Measurements from ENCODE around the gene CHST10.
A peak's percentile ranks its signal among the peaks of the same experiment; 100 is the strongest.
"Not testable (repeated sequence)": the region's sequence is repeated elsewhere in the genome, so short reads cannot be mapped to it uniquely, and the experiment has no call there.

CHST10 gene

DNA sequence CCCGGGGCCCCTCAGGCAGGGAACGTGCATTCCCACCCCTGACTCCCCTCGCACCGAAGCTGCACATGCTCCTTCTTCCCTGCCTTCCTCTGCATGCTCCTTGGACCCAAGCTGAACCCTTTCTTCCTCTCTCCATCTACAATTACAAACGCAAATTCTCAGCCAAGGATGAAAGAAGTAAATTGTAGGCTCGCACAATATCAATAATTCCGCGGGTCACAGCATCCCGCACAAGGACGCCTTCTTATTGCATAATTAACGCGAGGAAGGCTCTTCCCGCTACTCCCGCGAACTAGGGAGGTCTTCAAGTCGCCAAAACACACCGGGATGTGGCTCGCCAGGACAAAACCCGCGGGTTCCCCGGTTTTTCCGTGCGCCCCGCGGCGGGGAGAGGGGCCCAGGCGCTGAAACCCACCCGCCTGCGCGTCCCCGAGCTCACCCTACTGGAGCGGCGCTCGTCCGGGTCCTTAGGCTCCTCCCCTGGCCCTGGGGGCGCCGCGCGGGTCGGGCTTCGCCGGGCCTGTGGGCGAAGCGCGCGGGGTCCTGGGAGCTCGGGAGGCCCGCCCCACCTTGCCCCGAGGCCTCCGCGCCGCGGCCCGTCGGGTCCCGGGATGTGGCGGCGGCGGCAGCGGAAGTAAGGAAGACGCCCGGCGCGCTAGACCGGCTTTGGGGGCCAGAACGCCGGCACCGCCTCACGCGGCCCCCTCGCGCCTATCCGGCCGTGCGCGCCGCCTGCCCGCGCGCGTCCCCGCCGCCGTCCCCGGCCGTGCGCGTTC is at the start of gene CHST10:
TSS of gene CHST10 (minus strand) at position 734 of the 776 bp plus-strand sequence. CDS start 10,993 bp downstream, outside the sequence.
- DNase-seq = peak; percentile 75

GRCh38 chr2:100460904-100461530 is 43.5 kb upstream of the CHST10 start:
- no peak for DNase-seq

- DNase-seq = not testable (repeated sequence)
These were observed 38.9 kb upstream of the CHST10 start for GRCh38 chr2:100456357-100456756.

GRCh38 chr2:100453853-100454252 is 36.4 kb upstream of the CHST10 start:
- no peak for DNase-seq

DNA sequence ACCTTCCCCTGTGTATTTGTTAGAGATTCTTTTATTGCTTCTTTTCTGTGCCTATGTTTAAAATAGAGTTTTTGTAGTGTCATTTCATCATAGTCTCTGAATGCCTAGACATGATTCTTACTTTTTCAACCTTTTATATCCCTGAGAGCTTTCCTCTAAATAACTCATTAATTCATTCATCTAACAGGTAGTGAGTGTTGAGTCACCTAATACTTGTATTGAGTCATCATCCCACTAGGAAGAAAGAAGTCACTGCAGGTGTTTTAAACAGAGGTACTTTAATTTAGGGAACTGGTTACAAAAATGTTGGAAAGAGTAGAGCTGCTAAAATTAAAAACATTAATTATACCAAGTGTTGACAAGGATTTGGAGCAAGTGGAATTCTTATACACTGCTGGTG is 34.3 kb upstream of the CHST10 start:
- DNase-seq = no peak

GRCh38 chr2:100451092-100451491 is 33.6 kb upstream of the CHST10 start:
- DNase-seq = no peak

GRCh38 chr2:100446696-100447095 is 29.2 kb upstream of the CHST10 start:
- DNase-seq = no peak

GRCh38 chr2:100437751-100438150 is 20.3 kb upstream of the CHST10 start:
- no peak for DNase-seq

GRCh38 chr2:100429726-100430125 is 12.3 kb upstream of the CHST10 start:
- no peak for DNase-seq

- no peak for DNase-seq
These were observed 10.3 kb upstream of the CHST10 start for GRCh38 chr2:100427627-100428258.

DNA sequence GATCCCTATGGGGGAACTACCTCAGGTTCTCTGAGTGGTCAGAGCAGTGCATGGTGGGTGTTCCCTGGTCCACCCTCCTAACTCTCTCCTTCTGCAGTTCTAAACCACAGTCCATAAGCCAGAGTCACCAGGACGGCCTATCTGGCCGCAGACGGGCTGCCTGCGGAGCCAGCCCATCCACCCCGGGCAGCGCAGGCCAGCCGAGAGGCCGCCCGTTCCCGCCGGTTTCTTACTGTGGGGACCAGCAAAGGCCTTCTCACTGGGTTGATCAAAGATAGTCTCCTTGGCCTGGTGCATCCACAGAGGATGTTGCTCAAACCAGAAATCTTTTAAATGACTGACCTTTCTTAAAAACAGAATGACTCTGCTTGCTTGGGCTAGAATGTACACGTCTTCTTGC is 9.6 kb upstream of the CHST10 start:
- no peak for DNase-seq

DNA sequence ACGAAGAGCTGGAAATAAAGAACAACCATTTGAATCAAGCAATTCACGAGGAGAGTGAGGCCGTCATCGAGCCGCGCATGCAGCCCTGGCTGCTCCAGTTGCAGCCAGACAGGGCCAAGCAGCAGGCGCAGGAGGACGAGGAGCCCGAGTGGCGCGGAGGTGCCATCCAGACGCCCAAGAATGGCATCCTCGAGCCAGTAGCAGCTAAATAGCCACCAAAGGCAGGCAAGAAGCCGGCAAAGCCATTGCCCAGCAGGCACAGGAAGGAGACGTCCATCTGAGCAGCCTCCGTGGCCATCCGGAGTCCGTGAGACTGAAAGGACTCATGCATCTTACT is 8.9 kb upstream of the CHST10 start:
- no peak for DNase-seq

- no peak for DNase-seq
These were observed 8.3 kb upstream of the CHST10 start for GRCh38 chr2:100425573-100426383.

DNA sequence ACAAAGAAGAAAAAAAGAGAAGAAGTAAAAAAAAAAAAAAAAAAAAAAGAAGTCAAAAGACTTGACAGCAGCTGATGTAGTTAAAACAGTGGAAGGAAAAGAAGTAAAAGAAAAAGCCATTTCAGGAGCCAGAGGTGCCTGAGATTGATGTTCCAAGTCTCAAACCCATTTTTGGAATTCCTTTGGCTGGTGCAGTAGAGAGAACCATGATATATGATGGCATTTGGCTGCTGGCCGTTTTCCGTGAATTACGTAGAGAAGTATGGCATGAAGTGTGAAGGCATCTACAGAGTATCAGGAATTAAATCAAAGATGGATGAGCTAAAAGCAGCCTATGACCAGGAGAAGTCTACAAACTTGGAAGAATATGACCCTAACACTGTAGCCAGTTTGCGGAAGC is 7.6 kb upstream of the CHST10 start:
- DNase-seq = no peak

DNA sequence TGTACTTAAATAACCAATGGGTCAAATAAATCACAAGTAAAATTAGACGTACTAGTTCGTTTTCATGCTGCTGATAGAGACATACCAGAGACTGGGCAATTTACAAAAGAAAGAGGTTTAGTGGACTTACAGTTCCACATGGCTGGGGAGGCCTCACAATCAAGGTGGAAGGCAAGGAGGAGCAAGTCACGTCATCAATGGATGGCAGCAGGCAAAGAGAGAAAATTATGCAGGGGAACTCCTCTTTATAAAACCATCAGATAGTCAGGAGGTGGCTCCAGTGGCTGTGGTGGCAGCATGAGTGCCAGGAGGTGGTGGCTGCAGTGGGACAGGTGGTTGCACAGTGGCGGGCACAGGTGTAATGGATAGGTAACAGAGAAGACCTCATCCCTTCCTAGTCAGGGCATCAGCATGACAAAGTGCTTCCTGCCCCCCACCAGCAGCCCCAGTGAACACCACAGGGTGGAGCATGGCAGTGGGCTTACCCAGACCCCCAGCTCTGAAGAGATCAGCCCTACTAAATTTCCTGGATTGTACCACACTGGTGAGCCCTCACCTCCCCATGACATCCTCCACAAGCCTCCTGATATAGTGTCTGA is 6.9 kb upstream of the CHST10 start:
- no peak for DNase-seq

DNA sequence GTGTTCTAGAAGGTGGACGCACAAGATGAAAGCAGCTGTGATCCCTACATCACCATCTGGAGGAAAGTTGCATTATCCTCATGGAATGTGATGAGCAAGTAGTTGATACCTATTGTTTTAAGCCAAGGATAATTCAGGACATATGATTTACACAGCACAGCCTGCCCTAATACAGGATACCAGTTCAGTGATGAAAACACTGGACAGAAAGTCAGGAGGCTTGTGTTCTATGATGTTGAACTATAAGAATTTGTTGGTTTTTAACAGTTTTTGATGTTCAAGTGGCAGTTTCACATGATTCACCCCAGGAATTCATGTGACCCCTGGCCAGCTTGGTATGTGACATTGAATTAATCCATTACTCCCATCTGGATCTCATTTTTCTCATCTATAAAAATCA is 6.2 kb upstream of the CHST10 start:
- DNase-seq = no peak

- DNase-seq = no peak
These were observed 5.0 kb upstream of the CHST10 start for GRCh38 chr2:100422320-100423055.

- DNase-seq = no peak
These were observed 2.4 kb upstream of the CHST10 start for GRCh38 chr2:100419915-100420314.

DNA sequence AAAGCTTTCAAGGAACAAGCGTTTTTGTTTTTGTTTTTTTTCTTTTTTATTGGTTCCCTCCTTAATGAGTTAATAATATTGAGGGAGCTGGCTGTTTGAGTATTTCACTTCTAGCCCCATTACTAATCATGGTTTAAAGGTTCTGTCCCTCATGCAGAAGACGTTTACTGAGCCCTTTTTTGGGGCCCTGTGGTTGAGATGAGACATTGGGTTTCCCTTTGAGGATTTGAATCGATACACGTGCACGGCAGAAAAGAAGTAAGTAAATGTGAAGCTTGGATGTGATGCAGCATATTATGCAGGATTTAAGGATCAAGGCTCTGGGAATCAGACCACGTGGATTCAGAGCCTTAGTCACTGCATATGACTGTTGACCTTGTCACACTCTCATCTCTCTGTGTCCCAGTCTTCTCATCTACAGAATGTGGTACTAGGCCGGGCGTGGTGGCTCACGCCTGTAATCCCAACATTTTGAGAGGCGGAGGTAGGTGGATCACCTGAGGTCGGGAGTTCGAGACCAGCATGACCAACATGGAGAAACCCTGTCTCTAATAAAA is 1.0 kb upstream of the CHST10 start:
- no peak for DNase-seq

GRCh38 chr2:100417711-100418124 is 250 bp upstream of the CHST10 start:
- DNase-seq = no peak

DNA sequence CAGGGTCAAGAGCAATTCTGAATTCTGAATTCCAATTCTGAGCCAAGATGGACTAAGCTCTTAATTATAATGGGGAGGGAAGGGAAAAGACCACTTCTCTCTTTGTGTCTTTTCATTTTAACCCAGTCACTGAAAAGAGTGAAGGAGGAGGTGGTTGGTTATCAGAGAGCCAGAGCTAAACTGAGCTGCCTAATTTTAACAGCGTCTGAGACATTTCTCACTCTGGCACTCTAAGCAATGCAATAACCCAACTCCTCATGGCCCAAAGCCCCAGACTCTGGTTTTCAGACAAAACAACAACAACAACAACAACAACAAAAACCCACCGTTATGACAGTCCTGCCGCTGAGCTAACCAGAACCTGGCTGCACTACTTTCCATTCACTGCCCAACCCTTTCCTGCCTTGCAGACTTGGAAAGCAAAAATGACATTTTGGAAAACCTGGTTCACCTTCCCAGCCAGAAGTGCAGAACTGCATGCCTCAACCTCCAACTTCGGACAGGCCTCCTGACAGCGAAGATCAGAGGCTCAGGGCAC is 1.0 kb downstream of the CHST10 start:
- DNase-seq = no peak

- DNase-seq = no peak
These were observed 3.9 kb downstream of the CHST10 start for GRCh38 chr2:100413571-100413970.
